ENCODE results near the gene KCTD16. TPM values are rescaled to one million over a fixed set of nuclear protein-coding genes. Genes with fewer than 3 reads are reported as not detected.

KCTD16 gene
- total and polyA plus RNA-seq, 2 experiments from 2014 or later = 0.02 to 0.76 TPM

GRCh38 chr5:144478565-144478964 is 307.9 kb downstream of the KCTD16 start (continued):
- no peak for TF ChIP-seq ZNF462 (CRISPR knock-in tag; IDR thresholded peaks at IDR 0.05)
- TF ChIP-seq NANOG (IDR thresholded peaks at IDR 0.05; ENCODE audit: borderline replicate concordance) = no peak

GRCh38 chr5:144481861-144482260 is 311.2 kb downstream of the KCTD16 start:
- no peak overlapping the region for H3K27ac Mint-ChIP-seq
- TF ChIP-seq CREB1 (CRISPR knock-in tag; IDR thresholded peaks at IDR 0.05; ENCODE audit: low read depth) = no peak
- no peak for TF ChIP-seq REST (IDR thresholded peaks at IDR 0.05; ENCODE audit: unreplicated experiment)
- no peak for TF ChIP-seq POLR2AphosphoS5 (IDR thresholded peaks at IDR 0.05; ENCODE audit: low read depth)
- no peak for TF ChIP-seq CTCF (conservative IDR thresholded peaks at IDR 0.05; ENCODE audit: low read depth in 2 of 2)
- TF ChIP-seq ETS1 (IDR thresholded peaks at IDR 0.05) = no peak

More at GRCh38 chr5:144481861-144482260, 311.2 kb downstream of the KCTD16 start:
- no peak overlapping the region for H3K27ac ChIP-seq (ENCODE audit: low read depth)
- H4K20me1 ChIP-seq (replicated peaks; ENCODE audit: insufficient read depth) = no peaks in the 10 kb centered on the region
- no peak overlapping the region for H2AFZ ChIP-seq
- DNase-seq (ENCODE audit: low spot score) (no peak), ATAC-seq (no peak)
- no peaks in the 10 kb centered on the region for H3K27me3 ChIP-seq (ENCODE audit: insufficient read depth)
- H3K4me3 ChIP-seq = no peak overlapping the region
- peaks cover 13% of the 10 kb centered on the region; the same call in 1 of the 2 replicates for H3K4me1 ChIP-seq (ENCODE audit: insufficient read depth)
- no peaks in the 10 kb centered on the region for H3K9me3 Mint-ChIP-seq
- no peaks in the 10 kb centered on the region for H3K36me3 ChIP-seq (ENCODE audit: insufficient read depth)
- H3K4me1 Mint-ChIP-seq = peaks cover 19% of the 10 kb centered on the region
- no peaks in the 10 kb centered on the region for H3K27me3 Mint-ChIP-seq (ENCODE audit: insufficient read depth, low read depth, poor library complexity)
- H3K4me2 ChIP-seq = no peak overlapping the region
- no peaks in the 10 kb centered on the region for H3K79me2 ChIP-seq (replicated peaks; ENCODE audit: insufficient read depth)
- H3K9me2 ChIP-seq (ENCODE audit: insufficient read depth) = no peaks in the 10 kb centered on the region
- no peaks in the 10 kb centered on the region for H3K36me3 Mint-ChIP-seq (ENCODE audit: low read depth)
- no peaks in the 10 kb centered on the region for H3F3A ChIP-seq (replicated peaks; ENCODE audit: low read depth)
- no peak overlapping the region for H3K4me3 Mint-ChIP-seq
